Gastrocnemius medialis (tissue), 4 donors: ENCODE results near the gene DKC1.

Experiments used
- POLR2A ChIP-seq, 2 donors: fragments of 450-650 bp; IDR thresholded peaks; one replicate each; pipeline ENCODE4 v1.6.1; 2017; ENCODE audit warnings: antibody characterized with exemption in 2 of 2, mild to moderate bottlenecking in 2 of 2, moderate library complexity in 2 of 2
- TF ChIP-seq, protein P1 (sequence below), 5 experiments: fragments of 450-650 bp in 3 of 5; fragments of 200-600 bp in 2 of 5; sonication (generic) in 2 of 5; IDR thresholded peaks in 4 of 5; conservative IDR thresholded peaks in 1 of 5; 1 replicate in 4 of 5; 2 replicates in 1 of 5; pipeline ENCODE4 v1.5.1; 2016 to 2019; ENCODE audit warnings: antibody characterized with exemption in 5 of 5, mild to moderate bottlenecking in 3 of 5, moderate library complexity in 3 of 5

DNA sequence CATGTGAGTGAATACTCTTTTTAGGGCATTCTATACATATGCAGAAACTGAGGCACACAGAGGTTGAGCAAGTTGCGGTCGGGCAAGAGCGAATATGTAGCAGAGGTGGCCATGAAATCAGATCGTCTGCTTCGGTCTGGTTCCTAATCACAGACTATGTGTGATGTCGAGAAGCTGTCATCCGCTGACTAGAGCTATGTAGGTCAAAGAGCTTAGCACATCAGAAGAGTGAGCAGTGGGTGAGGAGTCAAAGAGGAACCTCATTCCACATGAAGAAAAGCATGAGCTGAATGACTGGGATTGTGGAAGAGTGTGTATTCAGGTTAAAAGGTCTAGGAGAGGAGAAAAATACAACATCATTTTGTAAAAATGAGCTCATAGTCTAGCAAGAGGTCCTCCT is 30.8 kb upstream of the DKC1 start:
- TF ChIP-seq, protein P1, sequence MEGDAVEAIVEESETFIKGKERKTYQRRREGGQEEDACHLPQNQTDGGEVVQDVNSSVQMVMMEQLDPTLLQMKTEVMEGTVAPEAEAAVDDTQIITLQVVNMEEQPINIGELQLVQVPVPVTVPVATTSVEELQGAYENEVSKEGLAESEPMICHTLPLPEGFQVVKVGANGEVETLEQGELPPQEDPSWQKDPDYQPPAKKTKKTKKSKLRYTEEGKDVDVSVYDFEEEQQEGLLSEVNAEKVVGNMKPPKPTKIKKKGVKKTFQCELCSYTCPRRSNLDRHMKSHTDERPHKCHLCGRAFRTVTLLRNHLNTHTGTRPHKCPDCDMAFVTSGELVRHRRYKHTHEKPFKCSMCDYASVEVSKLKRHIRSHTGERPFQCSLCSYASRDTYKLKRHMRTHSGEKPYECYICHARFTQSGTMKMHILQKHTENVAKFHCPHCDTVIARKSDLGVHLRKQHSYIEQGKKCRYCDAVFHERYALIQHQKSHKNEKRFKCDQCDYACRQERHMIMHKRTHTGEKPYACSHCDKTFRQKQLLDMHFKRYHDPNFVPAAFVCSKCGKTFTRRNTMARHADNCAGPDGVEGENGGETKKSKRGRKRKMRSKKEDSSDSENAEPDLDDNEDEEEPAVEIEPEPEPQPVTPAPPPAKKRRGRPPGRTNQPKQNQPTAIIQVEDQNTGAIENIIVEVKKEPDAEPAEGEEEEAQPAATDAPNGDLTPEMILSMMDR (IDR thresholded peaks at IDR 0.05 in 4 of 5, conservative IDR thresholded peaks at IDR 0.05 in 1 of 5), result no peak
- no peak for TF ChIP-seq POLR2A (IDR thresholded peaks at IDR 0.05)
